A549 (cell line): ENCODE data around the gene TRPV3. TPM values are rescaled to one million over a fixed set of nuclear protein-coding genes. Genes with fewer than 3 reads are reported as not detected.
"Not testable (repeated sequence)": the region's sequence is repeated elsewhere in the genome, so short reads cannot be mapped to it uniquely, and the experiment has no call there.

ENCODE experiments used
- ATAC-seq, 2 experiments: fragments of 200-7000 bp in 1 of 2; fragments of >200 bp in 1 of 2; cut with Nextera tagmentation in 1 of 2; cut with Tn5 transposase in 1 of 2; 3 replicates each; pipeline versions ENCODE4 v1.8.0 to v1.9.1; 2018 to 2020; ENCODE audit warnings: mild to moderate bottlenecking in 1 of 2, moderate library complexity in 1 of 2
- CTCF ChIA-PET: fragments of 300-600 bp; sonication (Branson Sonifier 250); formaldehyde crosslinking; extraction: SDS; loops from one replicate; lab custom pipeline; 2021; ENCODE audit warnings: antibody characterized with exemption, inconsistent platforms; lab: Yijun Ruan, JAX
- POLR2A ChIA-PET: fragments of 350-600 bp; formaldehyde crosslinking; extraction: SDS; loops from one replicate; lab custom pipeline; 2021; ENCODE audit warnings: antibody characterized with exemption, inconsistent platforms; lab: Yijun Ruan, JAX
- DNase-seq, 2 experiments: peaks; one replicate each; pipeline versions ENCODE4 v3.0.0 to v3.0.0-alpha.2; 2011 to 2016; ENCODE audit warnings: low read depth in 1 of 2, low spot score in 1 of 2
- FAIRE-seq: peaks from 2 replicates; lab custom pipeline; 2011; peaks lifted over from hg19 to GRCh38; lab: Jason Lieb, UNC
- H3K27ac ChIP-seq, 2 experiments: fragments of >200 bp; sonication (Bioruptor Twin); formaldehyde crosslinking; 3 replicates each; pipeline ENCODE4 v1.5.1; 2016 to 2017
- H3K4me1 ChIP-seq: fragments of >200 bp; sonication (Bioruptor Twin); formaldehyde crosslinking; 3 replicates; pipeline ENCODE4 v1.6.1; 2016
- H3K4me2 ChIP-seq: fragments of >200 bp; sonication (Bioruptor Twin); formaldehyde crosslinking; 3 replicates; pipeline ENCODE4 v1.6.1; 2016
- H3K4me3 ChIP-seq: fragments of >200 bp; sonication (Bioruptor Twin); formaldehyde crosslinking; 3 replicates; pipeline ENCODE4 v1.5.1; 2016
- H3K9me3 ChIP-seq: fragments of >200 bp; sonication (Bioruptor Twin); formaldehyde crosslinking; 3 replicates; pipeline ENCODE4 v1.6.1; 2016
- ATOH8 ChIP-seq: fragments of 250-450 bp; sonication (Bioruptor Pico); IDR thresholded peaks from 2 replicates; pipeline ENCODE4 v1.5.0; 2020; ENCODE audit warnings: low read depth, mild to moderate bottlenecking, moderate library complexity
- BHLHE40 ChIP-seq: IDR thresholded peaks from 2 replicates; pipeline ENCODE4 v1.6.1; 2012; ENCODE audit warnings: low read depth, low read length, inconsistent platforms
- CHD4 ChIP-seq: fragments of 200-600 bp; sonication (generic); IDR thresholded peaks from 2 replicates; pipeline ENCODE4 v1.6.1; 2016; ENCODE audit warnings: antibody characterized with exemption, mild to moderate bottlenecking, borderline replicate concordance
- E2F6 ChIP-seq: IDR thresholded peaks from 2 replicates; pipeline ENCODE4 v1.6.1; 2012; ENCODE audit warnings: low read depth, borderline replicate concordance
- EHMT2 ChIP-seq: fragments of 200-600 bp; sonication (generic); IDR thresholded peaks from 2 replicates; pipeline ENCODE4 v1.6.1; 2016; ENCODE audit warnings: antibody characterized with exemption, low read depth, mild to moderate bottlenecking, moderate library complexity
- EP300 ChIP-seq, 2 experiments: fragments of >200 bp; sonication (Bioruptor Twin); formaldehyde crosslinking; IDR thresholded peaks; 2 replicates in 1 of 2; 3 replicates in 1 of 2; pipeline ENCODE4 v1.6.1; 2016 to 2017
- HEYL ChIP-seq: fragments of 250-450 bp; sonication (Bioruptor Pico); IDR thresholded peaks from 2 replicates; pipeline ENCODE4 v1.8.0; 2021; ENCODE audit warnings: mild to moderate bottlenecking, moderate library complexity
- HOXB13 ChIP-seq: fragments of 250-450 bp; sonication (Bioruptor Pico); IDR thresholded peaks from 2 replicates; pipeline ENCODE4 v1.5.0; 2020; ENCODE audit warnings: low read depth, mild to moderate bottlenecking, moderate library complexity
- HOXB5 ChIP-seq: fragments of 250-450 bp; sonication (Bioruptor Pico); IDR thresholded peaks from 2 replicates; pipeline ENCODE4 v1.5.0; 2020; ENCODE audit warnings: mild to moderate bottlenecking, moderate library complexity
- KDM5A ChIP-seq: fragments of 200-600 bp; sonication (generic); IDR thresholded peaks from 2 replicates; pipeline ENCODE4 v1.6.1; 2016; ENCODE audit warnings: antibody characterized with exemption, mild to moderate bottlenecking
- MAFK ChIP-seq: fragments of 450-650 bp; IDR thresholded peaks from 2 replicates; pipeline ENCODE4 v1.6.1; 2014; ENCODE audit not compliant: partially characterized antibody
- MAX ChIP-seq: IDR thresholded peaks from 2 replicates; pipeline ENCODE4 v1.6.1; 2012
- NFE2L2 ChIP-seq: fragments of 150-350 bp; conservative IDR thresholded peaks from 2 replicates; pipeline ENCODE4 v1.6.1; 2014; ENCODE audit warnings: low read length
- PHF8 ChIP-seq: fragments of 200-600 bp; sonication (generic); IDR thresholded peaks from 2 replicates; pipeline ENCODE4 v1.6.1; 2016; ENCODE audit warnings: low read depth, mild to moderate bottlenecking, antibody characterized with exemption, moderate library complexity, borderline replicate concordance
- REST ChIP-seq: fragments of 200-600 bp; sonication (generic); IDR thresholded peaks from 2 replicates; pipeline ENCODE4 v1.6.1; 2016; ENCODE audit warnings: antibody characterized with exemption, mild to moderate bottlenecking, moderate library complexity
- RFX5 ChIP-seq: fragments of 450-650 bp; IDR thresholded peaks from 2 replicates; pipeline ENCODE4 v1.7.1; 2014; ENCODE audit warnings: antibody characterized with exemption, mild to moderate bottlenecking, moderate library complexity
- ZC3H11A ChIP-seq: fragments of 450-650 bp; IDR thresholded peaks from 2 replicates; pipeline ENCODE4 v1.6.1; 2014; ENCODE audit warnings: antibody characterized with exemption, mild to moderate bottlenecking
- ZFP36 ChIP-seq: fragments of 450-650 bp; IDR thresholded peaks from 2 replicates; pipeline ENCODE4 v1.6.1; 2014; ENCODE audit warnings: borderline replicate concordance; ENCODE audit not compliant: partially characterized antibody
- ZNF302 ChIP-seq: fragments of 250-450 bp; sonication (Bioruptor Pico); IDR thresholded peaks from 2 replicates; pipeline ENCODE4 v1.9.0; 2021; ENCODE audit warnings: inconsistent platforms, mild to moderate bottlenecking, moderate library complexity
- WGBS: methylation state at CpG from one replicate; pipeline ENCODE4 v1.1.6; 2017; ENCODE audit errors: missing lambda C conversion rate; 5-methylcytosine and 5-hydroxymethylcytosine counted together
- polyA plus RNA-seq, 4 experiments: library from polyadenylated mRNA; depleted of rRNA in 3 of 4; stranded (reverse); fragments of >200 nt; fragmentation: RNase III in 1 of 4; extraction: RNeasy Plus Mini Kit Qiagen cat#74134 plus additional on column Dnase treatment in 1 of 4; gene quantifications; 2 replicates in 3 of 4; 3 replicates in 1 of 4; pipeline ENCODE4 v1.2.3, GENCODE V29; 2011 to 2017

TRPV3 gene
- polyA plus RNA-seq, 2 of the 4 experiments (the other 2 are of a cell fraction), result 0.46 to 1.2 TPM

- H3K4me3 ChIP-seq, result no peak overlapping the region
- ChIA-PET CTCF (no interaction called here), POLR2A (no interaction called here)
- ATAC-seq (peak; percentile 38 to 44; a peak in 2 of 6 replicates), FAIRE-seq (no peak), DNase-seq (no peak)
- 86% methylated on average over 8 of the region's 9 CpGs for WGBS
- TF ChIP-seq RFX5 (no peak), ZC3H11A (no peak), ZNF302 (no peak), HOXB5 (CRISPR knock-in tag) (no peak), KDM5A (no peak), MAFK (no peak), HOXB13 (no peak), E2F6 (no peak)
- H3K4me2 ChIP-seq, result no peak overlapping the region
- H3K4me1 ChIP-seq, result no peaks in the 10 kb centered on the region
- H3K27ac ChIP-seq, result no peak overlapping the region
- H3K9me3 ChIP-seq, result no peaks in the 10 kb centered on the region
Observed at GRCh38 chr17:3583456-3583855, 25.8 kb upstream of the TRPV3 start.

- WGBS, result 93% methylated on average over 9 of the region's 9 CpGs
- CTCF ChIA-PET, result interaction anchor here (0.6 kb wide), 1 partner anchor 32 kb away, joined by 3 read pairs; no protein-coding TSS in a partner anchor
- no peaks in the 10 kb centered on the region for H3K4me1 ChIP-seq
- no peaks in the 10 kb centered on the region for H3K9me3 ChIP-seq
- no peak for ATAC-seq
- no peak overlapping the region for H3K4me2 ChIP-seq
- no peak for DNase-seq
- no peak overlapping the region for H3K4me3 ChIP-seq
- no peak for TF ChIP-seq ZNF302
- FAIRE-seq, result no peak
- H3K27ac ChIP-seq, result no peak overlapping the region
- POLR2A ChIA-PET, result no interaction called here
Observed at GRCh38 chr17:3582915-3583314, 25.3 kb upstream of the TRPV3 start.

GRCh38 chr17:3578667-3579066 is 21.1 kb upstream of the TRPV3 start:
- POLR2A ChIA-PET, result interaction anchor here (0.6 kb wide), 2 partner anchors 9 to 16 kb away, joined by 3 to 6 read pairs; no protein-coding TSS in a partner anchor
- H3K27ac ChIP-seq, CTCF ChIA-PET, H3K4me2 ChIP-seq, ATAC-seq, H3K9me3 ChIP-seq, FAIRE-seq, DNase-seq, H3K4me3 ChIP-seq: not testable (repeated sequence)
- 0 out of 5 replicates have a peak, but pooled peaks of 1 of the 2 experiments have one; percentile 8 for TF ChIP-seq EP300 (IDR thresholded peaks at IDR 0.05)
- 95% methylated on average over 4 of the region's 4 CpGs for WGBS
- H3K4me1 ChIP-seq, result peaks cover 15% of the 10 kb centered on the region; the same call in 2 of the 3 replicates

- CTCF ChIA-PET, result interaction anchor here (1.0 to 1.5 kb wide), 5 partner anchors 9 to 728 kb away, joined by 3 to 5 read pairs (median 3); no protein-coding TSS in a partner anchor
- ATAC-seq, result no peak
Observed at GRCh38 chr17:3576970-3577369, 19.4 kb upstream of the TRPV3 start.

More at GRCh38 chr17:3576970-3577369, 19.4 kb upstream of the TRPV3 start:
- no peak overlapping the region for H3K27ac ChIP-seq
- no peak overlapping the region for H3K4me3 ChIP-seq
- H3K9me3 ChIP-seq, result no peaks in the 10 kb centered on the region
- TF ChIP-seq NFE2L2, result no peak
- TF ChIP-seq PHF8, result no peak
- no peak for TF ChIP-seq MAX
- no peak for TF ChIP-seq ZFP36
- no peak for TF ChIP-seq HEYL (CRISPR knock-in tag)
- TF ChIP-seq BHLHE40, result no peak
- TF ChIP-seq ATOH8 (CRISPR knock-in tag), result no peak
- TF ChIP-seq CHD4, result no peak
- TF ChIP-seq REST, result no peak
- no peak for TF ChIP-seq EHMT2
- no peak overlapping the region for H3K4me2 ChIP-seq
- no peak for DNase-seq
- peaks cover 15% of the 10 kb centered on the region; the same call in 2 of the 3 replicates for H3K4me1 ChIP-seq
- POLR2A ChIA-PET, result no interaction called here
- WGBS, result 94% methylated on average over 11 of the region's 11 CpGs
- FAIRE-seq, result no peak
